Right renal cortex interstitium (tissue), 3 donors: ENCODE measurements around the gene TMA16. TPM values are rescaled to one million over a fixed set of nuclear protein-coding genes. Genes with fewer than 3 reads are reported as not detected.
"Not testable (repeated sequence)": the region's sequence is repeated elsewhere in the genome, so short reads cannot be mapped to it uniquely, and the experiment has no call there.

Source experiments
- DNase-seq, 3 donors: peaks; one replicate each; pipeline ENCODE4 v3.0.0-alpha.2; 2013; ENCODE audit warnings: low read depth in 3 of 3, low spot score in 2 of 3
- polyA plus RNA-seq, 3 donors: library from polyadenylated mRNA; unstranded; fragments of 120-200 nt; gene quantifications; one replicate each; pipeline ENCODE4 v1.2.1, GENCODE V29; 2013; ENCODE audit not compliant: insufficient read length in 3 of 3

Gene TMA16
- polyA plus RNA-seq, 3 donors, result 32.1 to 42.4 (median 39.0) TPM

- no peak for DNase-seq
Observed at GRCh38 chr4:163505374-163505773, 10.9 kb downstream of the TMA16 start.

- DNase-seq, result no peak
Observed at GRCh38 chr4:163515198-163515597, 20.7 kb downstream of the TMA16 start.

GRCh38 chr4:163523791-163524365, 29.4 kb downstream of the TMA16 start:
- DNase-seq, result no peak

- DNase-seq, result no peak
Observed at GRCh38 chr4:163525982-163526381, 31.5 kb downstream of the TMA16 start.

GRCh38 chr4:163527172-163527571, 32.7 kb downstream of the TMA16 start:
- DNase-seq, result no peak

- DNase-seq, result no peak
Observed at GRCh38 chr4:163528653-163529052, 34.2 kb downstream of the TMA16 start.

- no peak for DNase-seq
Observed at GRCh38 chr4:163534056-163534455, 39.6 kb downstream of the TMA16 start.

- DNase-seq, result no peak
Observed at GRCh38 chr4:163535657-163536056, 41.2 kb downstream of the TMA16 start.

GRCh38 chr4:163536091-163536490, 41.6 kb downstream of the TMA16 start:
- DNase-seq, result no peak

GRCh38 chr4:163537114-163537513, 42.6 kb downstream of the TMA16 start:
- DNase-seq, result no peak

GRCh38 chr4:163538820-163539219, 44.3 kb downstream of the TMA16 start:
- DNase-seq, result not testable (repeated sequence)

GRCh38 chr4:163540448-163540847, 46.0 kb downstream of the TMA16 start:
- DNase-seq, result no peak

GRCh38 chr4:163540977-163541376, 46.5 kb downstream of the TMA16 start:
- DNase-seq, result no peak

- no peak for DNase-seq
Observed at GRCh38 chr4:163542275-163542674, 47.8 kb downstream of the TMA16 start.

- DNase-seq, result peak in 2 of 3 donors; percentile 19 to 29
Observed at GRCh38 chr4:163544407-163545038, 50.0 kb downstream of the TMA16 start.

- DNase-seq, result peak in 2 of 3 donors; percentile 13 to 32
Observed at GRCh38 chr4:163548481-163549243, 54.2 kb downstream of the TMA16 start.

GRCh38 chr4:163550869-163551267, 56.4 kb downstream of the TMA16 start:
- DNase-seq, result no peak

- DNase-seq, result no peak
Observed at GRCh38 chr4:163553146-163553545, 58.7 kb downstream of the TMA16 start.

GRCh38 chr4:163554870-163555465, 60.5 kb downstream of the TMA16 start:
- DNase-seq, result no peak

- DNase-seq, result no peak
Observed at GRCh38 chr4:163556177-163556576, 61.7 kb downstream of the TMA16 start.

GRCh38 chr4:163556650-163557391, 62.3 kb downstream of the TMA16 start:
- no peak for DNase-seq
